Measurements from ENCODE around the gene FNBP1. TPM values are rescaled to one million over a fixed set of nuclear protein-coding genes. Genes with fewer than 3 reads are reported as not detected.
A peak's percentile ranks its signal among the peaks of the same experiment; 100 is the strongest.

FNBP1 gene
- total RNA-seq, 1 experiment from 2014 or later, result 36.5 TPM

DNA sequence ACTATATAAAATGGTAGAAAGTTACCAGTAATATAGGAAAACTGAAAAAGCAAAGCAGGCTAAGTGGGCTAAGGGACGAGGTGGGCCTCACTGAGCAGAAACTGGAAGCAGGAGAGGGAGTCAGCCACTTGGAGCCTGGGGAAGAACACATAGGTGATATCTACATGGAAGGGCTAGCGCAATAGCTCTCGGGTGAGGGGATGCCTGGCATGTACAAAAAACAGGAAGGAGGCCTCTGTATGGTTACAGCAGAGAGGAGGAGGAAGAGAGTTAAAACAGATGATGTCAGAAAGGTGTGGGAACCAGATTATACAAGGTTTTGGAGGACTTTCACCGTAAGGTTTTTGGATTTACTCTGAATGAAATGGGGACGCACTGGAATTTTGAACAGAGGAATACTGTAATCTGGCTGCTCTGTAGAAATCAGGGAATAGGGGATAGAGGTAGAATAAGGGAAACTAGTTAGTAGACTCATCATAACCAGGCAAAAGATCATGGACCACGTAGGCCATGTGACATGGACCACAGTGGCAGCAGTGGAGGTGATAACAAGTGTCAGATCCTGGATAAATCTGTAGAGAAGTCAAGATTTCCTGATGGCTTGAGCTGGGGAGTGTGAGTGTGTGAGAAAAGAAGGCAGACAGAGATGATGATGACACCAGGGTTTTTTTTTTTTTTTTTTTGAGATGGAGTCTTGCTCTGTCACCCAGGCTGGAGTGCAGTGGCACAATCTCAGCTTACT lies 52.5 kb downstream of the FNBP1 start:
- no peak overlapping the region for H2AFZ ChIP-seq (ENCODE audit: low read length)
- Mint-ChIP-seq H3K27me3 (ENCODE audit: low read depth) (no peaks in the 10 kb centered on the region), H3K4me1 (peaks cover 8 to 16% of the 10 kb centered on the region in 2 experiments), H3K36me3 (ENCODE audit: insufficient read depth in 1 of 3, low read depth in 3 of 3) (peaks cover 3 to 7% (median 5%) of the 10 kb centered on the region in 3 experiments; a peak in 3 of 7 replicates), H3K9me3 (no peaks in the 10 kb centered on the region), H3K27ac (peak overlapping the region; percentile 5 to 25 (median 11); a peak in 6 of 7 replicates), H3K4me3 (no peak overlapping the region)
- H3K14ac ChIP-seq (ENCODE audit: insufficient read depth, low read length), result no peak overlapping the region
- H4K5ac ChIP-seq (ENCODE audit: insufficient read length, low read depth, low read length), result no peak overlapping the region
- peaks cover 2% of the 10 kb centered on the region; the same call in 1 of the 2 replicates for H3K4me1 ChIP-seq (ENCODE audit: insufficient read depth, low read length)
- DNase-seq, result no peak
- TF ChIP-seq, protein P1, sequence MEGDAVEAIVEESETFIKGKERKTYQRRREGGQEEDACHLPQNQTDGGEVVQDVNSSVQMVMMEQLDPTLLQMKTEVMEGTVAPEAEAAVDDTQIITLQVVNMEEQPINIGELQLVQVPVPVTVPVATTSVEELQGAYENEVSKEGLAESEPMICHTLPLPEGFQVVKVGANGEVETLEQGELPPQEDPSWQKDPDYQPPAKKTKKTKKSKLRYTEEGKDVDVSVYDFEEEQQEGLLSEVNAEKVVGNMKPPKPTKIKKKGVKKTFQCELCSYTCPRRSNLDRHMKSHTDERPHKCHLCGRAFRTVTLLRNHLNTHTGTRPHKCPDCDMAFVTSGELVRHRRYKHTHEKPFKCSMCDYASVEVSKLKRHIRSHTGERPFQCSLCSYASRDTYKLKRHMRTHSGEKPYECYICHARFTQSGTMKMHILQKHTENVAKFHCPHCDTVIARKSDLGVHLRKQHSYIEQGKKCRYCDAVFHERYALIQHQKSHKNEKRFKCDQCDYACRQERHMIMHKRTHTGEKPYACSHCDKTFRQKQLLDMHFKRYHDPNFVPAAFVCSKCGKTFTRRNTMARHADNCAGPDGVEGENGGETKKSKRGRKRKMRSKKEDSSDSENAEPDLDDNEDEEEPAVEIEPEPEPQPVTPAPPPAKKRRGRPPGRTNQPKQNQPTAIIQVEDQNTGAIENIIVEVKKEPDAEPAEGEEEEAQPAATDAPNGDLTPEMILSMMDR (conservative IDR thresholded peaks at IDR 0.05), result no peak
- no peak overlapping the region for H3K27ac ChIP-seq (ENCODE audit: insufficient read length, low read depth, low read length)
- no peaks in the 10 kb centered on the region for H3K9me3 ChIP-seq (ENCODE audit: control insufficient read depth, low read depth, low read length)
- no peak overlapping the region for H3K9ac ChIP-seq (ENCODE audit: extremely low read depth, insufficient read length, low read length)
- no peaks in the 10 kb centered on the region for H3K79me2 ChIP-seq (ENCODE audit: insufficient read depth, low read length)
- H2BK20ac ChIP-seq (ENCODE audit: low read depth, low read length, poor library complexity, severe bottlenecking), result no peak overlapping the region
- WGBS (ENCODE audit: extremely low coverage, insufficient read length, low lambda C conversion rate), result no CpG with 5 or more reads among the region's 6 CpGs
- no peak overlapping the region for H3K4me2 ChIP-seq (ENCODE audit: insufficient read depth, insufficient read length, low read length)
- H2BK5ac ChIP-seq (ENCODE audit: insufficient read length, low read length), result no peak overlapping the region
- no peaks in the 10 kb centered on the region for H3K79me1 ChIP-seq (ENCODE audit: insufficient read depth, low read depth, low read length, poor library complexity, severe bottlenecking)
- no peak overlapping the region for H4K91ac ChIP-seq (ENCODE audit: insufficient read length, low read depth, low read length)
- no peak overlapping the region for H3K56ac ChIP-seq (ENCODE audit: insufficient read length, low read depth, low read length)
- no peak overlapping the region for H4K8ac ChIP-seq (replicated peaks; ENCODE audit: insufficient read length, low read depth, low read length)
- H3K27me3 ChIP-seq (ENCODE audit: insufficient read depth, low read length), result no peaks in the 10 kb centered on the region
- no peak overlapping the region for H2BK120ac ChIP-seq (ENCODE audit: low read depth, low read length, poor library complexity, severe bottlenecking)
- H3K23me2 ChIP-seq (ENCODE audit: insufficient read length, low read depth, low read length, poor library complexity, severe bottlenecking), result no peaks in the 10 kb centered on the region
- H3K18ac ChIP-seq (ENCODE audit: insufficient read length, low read depth, low read length), result no peak overlapping the region
- no peak overlapping the region for H3K4ac ChIP-seq (ENCODE audit: low read depth, low read length)
- no peak overlapping the region for H2AK5ac ChIP-seq (ENCODE audit: insufficient read length, low read length)
- no peak overlapping the region for H3K23ac ChIP-seq (ENCODE audit: insufficient read length, low read depth, low read length)
- no peaks in the 10 kb centered on the region for H4K20me1 ChIP-seq (ENCODE audit: control insufficient read depth, insufficient read depth, insufficient read length)
- no peak overlapping the region for H2BK12ac ChIP-seq (ENCODE audit: insufficient read length, low read depth, low read length)
- H2BK15ac ChIP-seq (ENCODE audit: low read depth, low read length), result no peak overlapping the region; the same call in 1 of the 2 replicates
- H3T11ph ChIP-seq (ENCODE audit: low read length), result no peak overlapping the region
